Tibial nerve (tissue), 4 donors: ENCODE results near the gene DCAF15. TPM values are rescaled to one million over a fixed set of nuclear protein-coding genes. Genes with fewer than 3 reads are reported as not detected.

ENCODE experiments used
- DNase-seq, 2 donors: peaks; one replicate each; pipeline ENCODE4 v3.0.0-alpha.2; 2019; ENCODE audit warnings: low spot score in 2 of 2
- H3K27ac ChIP-seq, 4 donors: fragments of 200-600 bp; sonication (generic) in 3 of 4; one replicate each; pipeline ENCODE4 v1.5.1; 2017 to 2019; ENCODE audit warnings: mild to moderate bottlenecking in 1 of 4
- H3K27me3 ChIP-seq, 2 donors: fragments of 200-600 bp; sonication (generic) in 1 of 2; one replicate each; pipeline versions ENCODE4 v1.5.1 to v1.6.0; 2017 to 2019
- H3K36me3 ChIP-seq, 3 donors: fragments of 200-600 bp; sonication (generic); one replicate each; pipeline ENCODE4 v1.5.1; 2018 to 2019
- H3K4me1 ChIP-seq, 4 donors: fragments of 200-600 bp; sonication (generic) in 3 of 4; one replicate each; pipeline ENCODE4 v1.5.1; 2017 to 2019
- H3K4me3 ChIP-seq, 4 donors: fragments of 200-600 bp; sonication (generic) in 3 of 4; one replicate each; pipeline ENCODE4 v1.5.1; 2017 to 2019; ENCODE audit warnings: mild to moderate bottlenecking in 1 of 4, moderate library complexity in 1 of 4
- H3K9me3 ChIP-seq, 4 donors: fragments of 200-600 bp; sonication (generic) in 3 of 4; one replicate each; pipeline ENCODE4 v1.5.1; 2017 to 2019
- EP300 ChIP-seq, 2 donors: sonication (generic); formaldehyde crosslinking; IDR thresholded peaks; one replicate each; pipeline ENCODE4 v1.6.1; 2017; ENCODE audit warnings: antibody characterized with exemption in 2 of 2, mild to moderate bottlenecking in 1 of 2
- POLR2A ChIP-seq, 2 donors: fragments of 450-650 bp; IDR thresholded peaks; one replicate each; pipeline ENCODE4 v1.6.1; 2017; ENCODE audit warnings: antibody characterized with exemption in 2 of 2, mild to moderate bottlenecking in 2 of 2, moderate library complexity in 2 of 2
- WGBS, 2 donors: methylation state at CpG; one replicate each; pipeline ENCODE4 v1.1.5; 2018; 5-methylcytosine and 5-hydroxymethylcytosine counted together
- total RNA-seq, 4 donors: library from RNA; depleted of rRNA; stranded (reverse); fragments of >200 nt; gene quantifications; one replicate each; pipeline ENCODE4 v1.1.0, GENCODE V29; 2016
- TF ChIP-seq, protein P1 (sequence below), 5 experiments: fragments of 200-600 bp in 3 of 5; fragments of 450-650 bp in 2 of 5; sonication (generic) in 3 of 5; IDR thresholded peaks; one replicate each; pipeline ENCODE4 v1.5.1; 2016 to 2019; ENCODE audit warnings: antibody characterized with exemption in 5 of 5, mild to moderate bottlenecking in 3 of 5, moderate library complexity in 2 of 5

Gene DCAF15
- total RNA-seq, 4 donors from 2014 or later = 14.3 to 31.5 (median 19.3) TPM

DNA sequence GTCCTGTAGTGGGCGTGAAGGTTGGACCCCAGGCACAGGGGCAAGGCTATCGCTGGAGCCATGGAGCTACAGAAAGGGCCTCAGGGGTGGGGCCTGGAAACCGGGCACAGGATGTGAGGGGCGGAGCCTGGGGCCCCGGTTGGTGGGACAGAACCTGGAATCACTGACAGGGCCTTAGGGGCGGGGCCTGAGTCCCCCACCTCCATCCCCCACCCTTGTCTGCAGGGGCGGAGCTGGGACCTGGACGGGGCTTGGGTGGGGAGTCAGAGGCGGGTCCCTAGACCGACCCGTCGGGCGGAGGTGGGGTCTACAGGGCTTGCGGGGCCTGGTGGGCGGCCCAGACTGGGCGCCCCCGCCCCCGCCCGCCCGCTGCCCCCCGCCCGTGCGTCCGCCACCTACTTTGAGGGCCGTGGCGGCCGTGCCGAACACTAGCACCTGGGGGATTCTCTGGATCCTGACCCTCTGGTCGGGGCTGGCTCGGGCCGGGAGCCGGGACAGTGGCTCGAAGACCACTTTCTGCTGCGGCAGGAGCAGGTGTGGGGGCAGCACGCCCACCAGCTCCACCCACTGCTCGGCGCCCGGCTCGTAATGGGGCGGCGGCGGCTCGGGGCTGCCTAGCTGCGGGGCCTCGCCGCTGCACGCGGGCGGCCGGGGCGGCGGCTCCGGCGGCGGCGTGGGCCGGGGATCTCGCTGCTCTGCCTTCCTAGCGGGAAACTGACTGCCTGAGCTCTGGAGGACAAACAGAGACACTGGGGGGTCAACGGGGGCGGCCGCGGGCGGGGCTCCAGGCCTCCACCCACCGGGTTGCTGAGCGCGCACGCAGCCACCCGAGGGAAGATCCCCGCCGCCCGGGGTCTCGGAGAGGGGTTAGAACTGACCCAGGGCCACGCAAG is 26.3 kb downstream of the DCAF15 start:
- Histone ChIP-seq H3K9me3 (no peaks in the 10 kb centered on the region), H3K4me1 (peaks cover 0 to 26% (median 14%) of the 10 kb centered on the region in 4 donors), H3K4me3 (peak overlapping the region; percentile 21 to 59 (median 46)), H3K27ac (peak overlapping the region; percentile 17 to 81 (median 66)), H3K36me3 (peaks cover 0 to 66% (median 0%) of the 10 kb centered on the region in 3 donors), H3K27me3 (no peaks in the 10 kb centered on the region)
- DNase-seq = peak; percentile 63 to 71
- TF ChIP-seq EP300 (IDR thresholded peaks at IDR 0.05) = peak in 1 of 2 donors; percentile 19
- TF ChIP-seq, protein P1, sequence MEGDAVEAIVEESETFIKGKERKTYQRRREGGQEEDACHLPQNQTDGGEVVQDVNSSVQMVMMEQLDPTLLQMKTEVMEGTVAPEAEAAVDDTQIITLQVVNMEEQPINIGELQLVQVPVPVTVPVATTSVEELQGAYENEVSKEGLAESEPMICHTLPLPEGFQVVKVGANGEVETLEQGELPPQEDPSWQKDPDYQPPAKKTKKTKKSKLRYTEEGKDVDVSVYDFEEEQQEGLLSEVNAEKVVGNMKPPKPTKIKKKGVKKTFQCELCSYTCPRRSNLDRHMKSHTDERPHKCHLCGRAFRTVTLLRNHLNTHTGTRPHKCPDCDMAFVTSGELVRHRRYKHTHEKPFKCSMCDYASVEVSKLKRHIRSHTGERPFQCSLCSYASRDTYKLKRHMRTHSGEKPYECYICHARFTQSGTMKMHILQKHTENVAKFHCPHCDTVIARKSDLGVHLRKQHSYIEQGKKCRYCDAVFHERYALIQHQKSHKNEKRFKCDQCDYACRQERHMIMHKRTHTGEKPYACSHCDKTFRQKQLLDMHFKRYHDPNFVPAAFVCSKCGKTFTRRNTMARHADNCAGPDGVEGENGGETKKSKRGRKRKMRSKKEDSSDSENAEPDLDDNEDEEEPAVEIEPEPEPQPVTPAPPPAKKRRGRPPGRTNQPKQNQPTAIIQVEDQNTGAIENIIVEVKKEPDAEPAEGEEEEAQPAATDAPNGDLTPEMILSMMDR (IDR thresholded peaks at IDR 0.05) = no peak
- 6% methylated on average over 43 to 53 of the region's 74 CpGs for WGBS, 2 donors

GRCh38 chr19:13979244-13979615 is 26.9 kb downstream of the DCAF15 start:
- TF ChIP-seq POLR2A (IDR thresholded peaks at IDR 0.05) = no peak
- no peak for TF ChIP-seq EP300 (IDR thresholded peaks at IDR 0.05)
- TF ChIP-seq, protein P1 (IDR thresholded peaks at IDR 0.05) = no peak
- peak overlapping the region in 2 of 4 donors; percentile 69 to 81 for H3K27ac ChIP-seq
- peaks cover 0 to 66% (median 0%) of the 10 kb centered on the region in 3 donors for H3K36me3 ChIP-seq
- H3K4me1 ChIP-seq = peaks cover 0 to 26% (median 14%) of the 10 kb centered on the region in 4 donors
- no peaks in the 10 kb centered on the region for H3K27me3 ChIP-seq
- peak overlapping the region; percentile 21 to 59 (median 46) for H3K4me3 ChIP-seq
- 12 to 13% methylated on average over 12 of the region's 12 CpGs for WGBS, 2 donors
- DNase-seq = no peak
- no peaks in the 10 kb centered on the region for H3K9me3 ChIP-seq

GRCh38 chr19:13979686-13980085 is 27.4 kb downstream of the DCAF15 start:
- Histone ChIP-seq H3K4me3 (peak overlapping the region in 1 of 4 donors; percentile 59), H3K27ac (peak overlapping the region in 2 of 4 donors; percentile 69 to 81), H3K9me3 (no peaks in the 10 kb centered on the region), H3K36me3 (peaks cover 0 to 65% (median 0%) of the 10 kb centered on the region in 3 donors), H3K27me3 (no peaks in the 10 kb centered on the region), H3K4me1 (peaks cover 0 to 26% (median 14%) of the 10 kb centered on the region in 4 donors)
- no peak for DNase-seq
- 75 to 82% methylated on average over 10 to 12 of the region's 12 CpGs for WGBS, 2 donors
- TF ChIP-seq EP300 (IDR thresholded peaks at IDR 0.05) = no peak
- TF ChIP-seq, protein P1 (IDR thresholded peaks at IDR 0.05) = no peak
- no peak for TF ChIP-seq POLR2A (IDR thresholded peaks at IDR 0.05)

GRCh38 chr19:13980340-13980739 is 28.0 kb downstream of the DCAF15 start:
- no peaks in the 10 kb centered on the region for H3K27me3 ChIP-seq
- H3K4me3 ChIP-seq = no peak overlapping the region
- H3K9me3 ChIP-seq = no peaks in the 10 kb centered on the region
- 90 to 92% methylated on average over 9 to 12 of the region's 15 CpGs for WGBS, 2 donors
- DNase-seq = no peak
- H3K4me1 ChIP-seq = peaks cover 0 to 30% (median 15%) of the 10 kb centered on the region in 4 donors
- H3K36me3 ChIP-seq = peaks cover 0 to 60% (median 0%) of the 10 kb centered on the region in 3 donors
- TF ChIP-seq POLR2A (IDR thresholded peaks at IDR 0.05) (no peak), EP300 (IDR thresholded peaks at IDR 0.05) (no peak)
- TF ChIP-seq, protein P1 (IDR thresholded peaks at IDR 0.05) = no peak
- H3K27ac ChIP-seq = no peak overlapping the region

DNA sequence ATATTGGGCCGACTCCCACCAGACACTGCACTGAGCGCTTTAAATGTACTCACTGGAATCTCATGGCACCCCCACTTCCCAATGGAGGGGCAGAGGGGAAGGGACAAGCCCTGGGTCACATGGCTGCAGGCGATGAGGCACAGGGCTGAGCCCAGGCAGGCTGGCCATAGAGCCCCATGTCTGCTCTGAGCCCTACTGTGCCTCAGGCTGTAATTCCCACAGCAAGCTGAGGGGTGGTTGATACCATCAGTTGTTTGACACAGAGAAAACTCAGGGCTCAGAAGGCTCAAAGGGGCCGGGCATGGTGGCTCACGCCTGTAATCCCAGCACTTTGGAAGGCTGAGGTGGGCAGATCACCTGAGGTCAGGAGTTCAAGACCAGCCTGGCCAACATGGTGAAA is 28.7 kb downstream of the DCAF15 start:
- H3K36me3 ChIP-seq = peaks cover 0 to 55% (median 0%) of the 10 kb centered on the region in 3 donors
- DNase-seq = no peak
- WGBS, 2 donors = 96 to 98% methylated on average over 5 of the region's 5 CpGs
- H3K4me1 ChIP-seq = peaks cover 0 to 37% (median 19%) of the 10 kb centered on the region in 4 donors
- no peaks in the 10 kb centered on the region for H3K9me3 ChIP-seq
- H3K27me3 ChIP-seq = no peaks in the 10 kb centered on the region
- no peak overlapping the region for H3K4me3 ChIP-seq
- TF ChIP-seq, protein P1 (IDR thresholded peaks at IDR 0.05) = no peak
- no peak for TF ChIP-seq POLR2A (IDR thresholded peaks at IDR 0.05)
- TF ChIP-seq EP300 (IDR thresholded peaks at IDR 0.05) = no peak
- H3K27ac ChIP-seq = no peak overlapping the region
